Nephron progenitor cell (in vitro differentiated cells): ENCODE data around the gene SIGLEC7.
"Not testable (repeated sequence)": the region's sequence is repeated elsewhere in the genome, so short reads cannot be mapped to it uniquely, and the experiment has no call there.

Source experiments
- DNase-seq: peaks from one replicate; pipeline ENCODE4 v3.0.0; 2021
- H3K27ac Mint-ChIP-seq: 2 replicates; pipeline ENCODE4 v1.8.0; 2021; ENCODE audit warnings: mild to moderate bottlenecking, moderate library complexity, mixed read lengths
- H3K27me3 Mint-ChIP-seq: 2 replicates; pipeline ENCODE4 v1.8.0; 2021; ENCODE audit warnings: mild to moderate bottlenecking, low read depth, mixed read lengths; ENCODE audit not compliant: poor library complexity
- H3K36me3 Mint-ChIP-seq: 2 replicates; pipeline ENCODE4 v1.8.0; 2021; ENCODE audit warnings: low read depth, mixed read lengths
- H3K4me1 Mint-ChIP-seq: 2 replicates; pipeline ENCODE4 v1.8.0; 2021; ENCODE audit warnings: mixed read lengths
- H3K4me3 Mint-ChIP-seq: 2 replicates; pipeline ENCODE4 v1.8.0; 2021; ENCODE audit warnings: mild to moderate bottlenecking, moderate library complexity, mixed read lengths
- H3K9me3 Mint-ChIP-seq: 2 replicates; pipeline ENCODE4 v1.8.0; 2021; ENCODE audit warnings: mild to moderate bottlenecking, moderate library complexity, mixed read lengths
- CTCF ChIP-seq: fragments of 200-600 bp; sonication (generic); IDR thresholded peaks from 2 replicates; pipeline ENCODE4 v1.5.0; 2021; ENCODE audit warnings: antibody characterized with exemption

Gene SIGLEC7

GRCh38 chr19:51169283-51169918 lies 27.3 kb downstream of the SIGLEC7 start:
- not testable (repeated sequence) for H3K4me3 Mint-ChIP-seq, H3K27ac Mint-ChIP-seq, H3K36me3 Mint-ChIP-seq, H3K4me1 Mint-ChIP-seq
- TF ChIP-seq CTCF = peak; percentile 83
- H3K9me3 Mint-ChIP-seq = peaks cover 15% of the 10 kb centered on the region
- H3K27me3 Mint-ChIP-seq = peaks cover 18% of the 10 kb centered on the region
- peak; percentile 68 for DNase-seq

DNA sequence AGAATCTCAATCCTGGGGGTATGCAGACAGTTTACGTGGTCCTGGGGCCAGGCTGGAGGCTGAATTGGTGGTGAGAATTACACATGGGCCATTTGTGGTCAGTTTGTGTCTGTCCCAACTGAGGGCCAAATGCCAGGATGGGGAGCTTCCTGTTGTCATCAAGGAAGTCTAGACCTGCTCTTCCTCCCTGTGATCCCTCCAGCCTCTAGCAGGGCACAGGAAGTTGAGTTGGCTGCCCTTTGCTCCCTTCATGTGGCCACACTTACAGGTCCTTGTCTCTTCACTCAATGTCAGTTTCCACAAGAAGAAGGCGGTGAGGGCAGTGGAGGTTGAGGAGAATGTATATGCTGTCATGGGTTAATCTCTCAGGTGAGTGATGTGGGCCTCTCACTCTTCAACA lies 30.1 kb downstream of the SIGLEC7 start:
- Mint-ChIP-seq H3K4me1 (no peaks in the 10 kb centered on the region), H3K4me3 (no peak overlapping the region), H3K27ac (no peak overlapping the region), H3K27me3 (peaks cover 18% of the 10 kb centered on the region), H3K9me3 (peaks cover 15% of the 10 kb centered on the region), H3K36me3 (no peaks in the 10 kb centered on the region)
- DNase-seq = no peak
- TF ChIP-seq CTCF = no peak

DNA sequence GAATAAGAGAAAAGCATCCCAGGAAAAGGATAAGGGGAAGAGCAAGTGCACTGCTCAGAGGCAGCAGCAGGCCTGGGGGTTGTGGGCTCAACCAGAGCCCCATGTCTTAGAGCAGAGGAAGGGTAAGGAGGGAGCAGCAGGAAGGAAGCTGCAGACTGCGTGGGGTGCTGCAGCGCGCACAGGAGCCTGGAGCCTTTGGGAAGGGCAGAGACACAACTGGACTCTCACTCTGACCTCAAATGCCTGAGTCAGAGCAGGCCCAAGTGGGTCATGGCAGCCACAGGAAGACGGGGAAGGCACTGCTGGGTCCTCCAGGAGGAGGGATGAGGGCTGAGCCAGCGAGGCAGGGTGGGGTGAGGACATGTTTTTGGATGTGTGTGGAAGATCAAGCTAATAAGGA lies 31.6 kb downstream of the SIGLEC7 start:
- H3K9me3 Mint-ChIP-seq = peaks cover 6% of the 10 kb centered on the region
- H3K4me1 Mint-ChIP-seq = no peaks in the 10 kb centered on the region
- H3K36me3 Mint-ChIP-seq = no peaks in the 10 kb centered on the region
- DNase-seq = no peak
- peaks cover 12% of the 10 kb centered on the region for H3K27me3 Mint-ChIP-seq
- H3K4me3 Mint-ChIP-seq = no peak overlapping the region
- H3K27ac Mint-ChIP-seq = no peak overlapping the region
- TF ChIP-seq CTCF = no peak

GRCh38 chr19:51179256-51179655 lies 37.2 kb downstream of the SIGLEC7 start:
- DNase-seq = no peak
- no peaks in the 10 kb centered on the region for H3K4me1 Mint-ChIP-seq
- H3K27ac Mint-ChIP-seq = no peak overlapping the region
- peaks cover 14% of the 10 kb centered on the region for H3K9me3 Mint-ChIP-seq
- no peaks in the 10 kb centered on the region for H3K36me3 Mint-ChIP-seq
- H3K4me3 Mint-ChIP-seq = no peak overlapping the region
- TF ChIP-seq CTCF = no peak
- H3K27me3 Mint-ChIP-seq = peaks cover 35% of the 10 kb centered on the region

GRCh38 chr19:51181377-51181912 lies 39.3 kb downstream of the SIGLEC7 start:
- TF ChIP-seq CTCF = no peak
- no peak overlapping the region for H3K27ac Mint-ChIP-seq
- H3K4me1 Mint-ChIP-seq = no peaks in the 10 kb centered on the region
- DNase-seq = no peak
- no peaks in the 10 kb centered on the region for H3K36me3 Mint-ChIP-seq
- H3K27me3 Mint-ChIP-seq = peaks cover 44% of the 10 kb centered on the region
- no peak overlapping the region for H3K4me3 Mint-ChIP-seq
- H3K9me3 Mint-ChIP-seq = peaks cover 19% of the 10 kb centered on the region

DNA sequence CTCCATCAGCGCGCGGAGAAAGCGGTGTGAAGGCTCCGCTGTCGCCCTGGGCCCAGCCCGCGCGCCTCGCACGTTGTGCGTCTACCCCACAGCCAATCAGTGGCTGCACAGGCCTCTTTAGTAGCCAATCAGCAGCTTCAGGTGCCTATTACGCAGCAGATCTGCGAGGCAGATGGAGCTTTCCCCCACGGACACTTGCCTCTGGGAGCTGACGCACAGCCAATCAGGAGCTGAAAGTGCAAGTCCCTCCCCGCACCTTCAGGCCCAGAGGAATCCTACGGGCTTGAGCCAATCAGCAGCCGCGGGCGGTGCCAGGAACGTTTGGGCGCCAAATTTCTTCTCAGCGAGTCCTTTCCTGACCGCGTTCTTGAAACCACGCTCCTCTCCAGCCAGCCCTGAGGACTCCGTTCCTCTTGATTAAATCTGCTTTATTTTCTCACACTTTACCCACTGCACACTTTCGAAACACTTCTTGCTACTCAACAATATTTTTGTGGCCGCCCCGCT lies 39.9 kb downstream of the SIGLEC7 start:
- no peaks in the 10 kb centered on the region for H3K36me3 Mint-ChIP-seq
- DNase-seq = no peak
- H3K27ac Mint-ChIP-seq = no peak overlapping the region
- no peaks in the 10 kb centered on the region for H3K4me1 Mint-ChIP-seq
- peaks cover 44% of the 10 kb centered on the region for H3K27me3 Mint-ChIP-seq
- H3K4me3 Mint-ChIP-seq = peak overlapping the region; percentile 48
- peaks cover 19% of the 10 kb centered on the region for H3K9me3 Mint-ChIP-seq
- TF ChIP-seq CTCF = no peak
